GM10266 (cell line): ENCODE measurements around the gene GP1BB.

Source experiments
- DNase-seq: peaks from one replicate; pipeline ENCODE4 v3.0.0; 2012; ENCODE audit errors: extremely low spot score
- CTCF ChIP-seq: IDR thresholded peaks from 2 replicates; pipeline ENCODE4 v1.5.1; 2012; ENCODE audit warnings: mild to moderate bottlenecking, low read depth; ENCODE audit not compliant: control insufficient read depth, insufficient read depth; ENCODE audit errors: missing control alignments

Gene GP1BB

GRCh38 chr22:19745155-19746101 is 22.1 kb downstream of the GP1BB start:
- no peak for TF ChIP-seq CTCF
- DNase-seq, result no peak

GRCh38 chr22:19746726-19747125 is 23.4 kb downstream of the GP1BB start:
- TF ChIP-seq CTCF, result no peak
- no peak for DNase-seq

- TF ChIP-seq CTCF, result no peak
- no peak for DNase-seq
These were observed 24.2 kb downstream of the GP1BB start for GRCh38 chr22:19747551-19747950.

- DNase-seq, result no peak
- no peak for TF ChIP-seq CTCF
These were observed 24.8 kb downstream of the GP1BB start for GRCh38 chr22:19748139-19748538.

GRCh38 chr22:19748991-19749664 is 25.8 kb downstream of the GP1BB start:
- no peak for DNase-seq
- TF ChIP-seq CTCF, result no peak

GRCh38 chr22:19749876-19750275 is 26.5 kb downstream of the GP1BB start:
- no peak for DNase-seq
- no peak for TF ChIP-seq CTCF
